ENCODE data around the gene NEUROD4. TPM values are rescaled to one million over a fixed set of nuclear protein-coding genes. Genes with fewer than 3 reads are reported as not detected.
"Not testable (repeated sequence)": the region's sequence is repeated elsewhere in the genome, so short reads cannot be mapped to it uniquely, and the experiment has no call there.

Gene NEUROD4
- not detected in 2 replicates for total RNA-seq

- no peak within 1 kb of the TSS for H3K4me3 Mint-ChIP-seq
- peak; percentile 67 for DNase-seq
- peaks cover 55% of the 10 kb centered on the region for H3K27me3 Mint-ChIP-seq
- H3K4me1 Mint-ChIP-seq: no peaks in the 10 kb centered on the region
- no peak within 1 kb of the TSS for H3K27ac Mint-ChIP-seq
- intact Hi-C loops (cut with micrococcal nuclease): no loop called here
- no peaks in the 10 kb centered on the region for H3K9me3 Mint-ChIP-seq
- no peaks in the 10 kb centered on the region for H3K36me3 Mint-ChIP-seq (ENCODE audit: low read depth)
These were observed at the start of gene NEUROD4 for GRCh38 chr12:55019784-55020183. Gene NEUROD4, plus strand, starts transcription at chr12:55019974. Its CDS starts 6,466 bp downstream, at chr12:55026440.

- Mint-ChIP-seq H3K27me3 (no peaks in the 10 kb centered on the region), H3K9me3 (no peaks in the 10 kb centered on the region), H3K4me1 (peaks cover 78% of the 10 kb centered on the region), H3K4me3 (no peak overlapping the region), H3K27ac (no peak overlapping the region), H3K36me3 (ENCODE audit: low read depth) (peaks cover 82% of the 10 kb centered on the region)
- no peak for DNase-seq
- intact Hi-C loops (cut with micrococcal nuclease): no loop called here
These were observed 49.0 kb upstream of the NEUROD4 start for GRCh38 chr12:54970741-54971140.

- Mint-ChIP-seq H3K4me3 (no peak overlapping the region), H3K27ac (peak overlapping the region; percentile 42), H3K36me3 (ENCODE audit: low read depth) (peaks cover 78% of the 10 kb centered on the region), H3K27me3 (no peaks in the 10 kb centered on the region), H3K9me3 (no peaks in the 10 kb centered on the region), H3K4me1 (peaks cover 77% of the 10 kb centered on the region)
- no peak for DNase-seq
- intact Hi-C loops (cut with micrococcal nuclease): no loop called here
These were observed 46.2 kb upstream of the NEUROD4 start for GRCh38 chr12:54973556-54973955.

GRCh38 chr12:54974279-54974678 is 45.5 kb upstream of the NEUROD4 start:
- Mint-ChIP-seq H3K4me3 (peak overlapping the region; percentile 27), H3K27me3 (no peaks in the 10 kb centered on the region), H3K36me3 (ENCODE audit: low read depth) (peaks cover 83% of the 10 kb centered on the region), H3K27ac (peak overlapping the region; percentile 73), H3K9me3 (no peaks in the 10 kb centered on the region), H3K4me1 (peaks cover 82% of the 10 kb centered on the region)
- no peak for DNase-seq
- intact Hi-C loops (cut with micrococcal nuclease): no loop called here

GRCh38 chr12:54975272-54975671 is 44.5 kb upstream of the NEUROD4 start:
- H3K9me3 Mint-ChIP-seq: no peaks in the 10 kb centered on the region
- H3K27ac Mint-ChIP-seq: peak overlapping the region; percentile 54
- H3K36me3 Mint-ChIP-seq (ENCODE audit: low read depth): peaks cover 91% of the 10 kb centered on the region
- peak overlapping the region; percentile 53 for H3K4me3 Mint-ChIP-seq
- intact Hi-C loops (cut with micrococcal nuclease): no loop called here
- no peaks in the 10 kb centered on the region for H3K27me3 Mint-ChIP-seq
- peaks cover 85% of the 10 kb centered on the region for H3K4me1 Mint-ChIP-seq
- DNase-seq: no peak

- Mint-ChIP-seq H3K36me3 (ENCODE audit: low read depth) (peaks cover 91% of the 10 kb centered on the region), H3K4me3 (peak overlapping the region; percentile 77), H3K27me3 (no peaks in the 10 kb centered on the region), H3K9me3 (no peaks in the 10 kb centered on the region), H3K4me1 (peaks cover 82% of the 10 kb centered on the region), H3K27ac (peak overlapping the region; percentile 81)
- intact Hi-C loops (cut with micrococcal nuclease): no loop called here
- no peak for DNase-seq
These were observed 43.9 kb upstream of the NEUROD4 start for GRCh38 chr12:54975875-54976274.

GRCh38 chr12:54977155-54977554 is 42.6 kb upstream of the NEUROD4 start:
- H3K4me1 Mint-ChIP-seq: peaks cover 82% of the 10 kb centered on the region
- intact Hi-C loops (cut with micrococcal nuclease): no loop called here
- H3K4me3 Mint-ChIP-seq: peak overlapping the region; percentile 86
- H3K27ac Mint-ChIP-seq: peak overlapping the region; percentile 81
- H3K9me3 Mint-ChIP-seq: no peaks in the 10 kb centered on the region
- no peak for DNase-seq
- peaks cover 92% of the 10 kb centered on the region for H3K36me3 Mint-ChIP-seq (ENCODE audit: low read depth)
- H3K27me3 Mint-ChIP-seq: no peaks in the 10 kb centered on the region

- DNase-seq: peak; percentile 65
- Mint-ChIP-seq H3K9me3 (no peaks in the 10 kb centered on the region), H3K27me3 (no peaks in the 10 kb centered on the region), H3K4me3 (peak overlapping the region; percentile 86), H3K4me1 (peaks cover 83% of the 10 kb centered on the region), H3K36me3 (ENCODE audit: low read depth) (peaks cover 93% of the 10 kb centered on the region), H3K27ac (peak overlapping the region; percentile 58)
- intact Hi-C loops (cut with micrococcal nuclease): no loop called here
These were observed 41.9 kb upstream of the NEUROD4 start for GRCh38 chr12:54977857-54978256.

- peaks cover 81% of the 10 kb centered on the region for H3K36me3 Mint-ChIP-seq (ENCODE audit: low read depth)
- H3K4me3 Mint-ChIP-seq: peak overlapping the region; percentile 86
- no peaks in the 10 kb centered on the region for H3K9me3 Mint-ChIP-seq
- intact Hi-C loops (cut with micrococcal nuclease): loop anchor here (10.0 kb wide), 4 partner anchors 566 to 944 kb away; partner anchors contain the start of genes CBX5, HNRNPA1, ITGA5 and PYM1
- H3K27ac Mint-ChIP-seq: peak overlapping the region; percentile 90
- H3K4me1 Mint-ChIP-seq: peaks cover 75% of the 10 kb centered on the region
- no peaks in the 10 kb centered on the region for H3K27me3 Mint-ChIP-seq
- DNase-seq: peak; percentile 81
These were observed 39.4 kb upstream of the NEUROD4 start for GRCh38 chr12:54980341-54980740.

- Mint-ChIP-seq H3K9me3 (no peaks in the 10 kb centered on the region), H3K27ac (peak overlapping the region; percentile 97), H3K36me3 (ENCODE audit: low read depth) (peaks cover 68% of the 10 kb centered on the region), H3K4me3 (peak overlapping the region; percentile 86), H3K4me1 (peaks cover 74% of the 10 kb centered on the region), H3K27me3 (no peaks in the 10 kb centered on the region)
- intact Hi-C loops (cut with micrococcal nuclease): loop anchor here (10.0 kb wide), 4 partner anchors 567 to 943 kb away; partner anchors contain the start of genes CBX5, HNRNPA1, ITGA5 and PYM1
- peak; percentile 78 for DNase-seq
These were observed 38.0 kb upstream of the NEUROD4 start for GRCh38 chr12:54981796-54982195.

- intact Hi-C loops (cut with micrococcal nuclease): loop anchor here (1.0 to 10.0 kb wide), 6 partner anchors 8 to 941 kb away; partner anchors contain the start of genes CBX5, HNRNPA1, ITGA5 and PYM1
- H3K4me1 Mint-ChIP-seq: peaks cover 64% of the 10 kb centered on the region
These were observed 36.2 kb upstream of the NEUROD4 start for GRCh38 chr12:54983536-54984101.

GRCh38 chr12:54984658-54985376 is 35.0 kb upstream of the NEUROD4 start, which contains the start of gene TESPA1:
Gene TESPA1, minus strand, starts transcription at chr12:54984762. Its CDS starts 10,200 bp downstream, at chr12:54974562.
- peak; percentile 95 for DNase-seq
- H3K36me3 Mint-ChIP-seq (ENCODE audit: low read depth): peaks cover 44% of the 10 kb centered on the region
- H3K27ac Mint-ChIP-seq: peak within 1 kb of the TSS; percentile 97
- H3K27me3 Mint-ChIP-seq: no peaks in the 10 kb centered on the region
- peaks cover 61% of the 10 kb centered on the region for H3K4me1 Mint-ChIP-seq
- no peaks in the 10 kb centered on the region for H3K9me3 Mint-ChIP-seq
- H3K4me3 Mint-ChIP-seq: peak within 1 kb of the TSS; percentile 86
- intact Hi-C loops (cut with micrococcal nuclease): loop anchor here (1.0 to 10.0 kb wide), 5 partner anchors 29 to 940 kb away; partner anchors contain the start of genes CBX5, HNRNPA1, ITGA5 and PYM1

More at GRCh38 chr12:54983536-54984101, 36.2 kb upstream of the NEUROD4 start:
- no peaks in the 10 kb centered on the region for H3K27me3 Mint-ChIP-seq
- H3K4me3 Mint-ChIP-seq: peak overlapping the region; percentile 86
- DNase-seq: peak; percentile 76
- no peaks in the 10 kb centered on the region for H3K9me3 Mint-ChIP-seq
- peak overlapping the region; percentile 97 for H3K27ac Mint-ChIP-seq
- H3K36me3 Mint-ChIP-seq (ENCODE audit: low read depth): peaks cover 55% of the 10 kb centered on the region

GRCh38 chr12:54986773-54987172 is 33.0 kb upstream of the NEUROD4 start:
- not testable (repeated sequence) for H3K9me3 Mint-ChIP-seq, DNase-seq, H3K27ac Mint-ChIP-seq, H3K4me3 Mint-ChIP-seq, H3K27me3 Mint-ChIP-seq
- Mint-ChIP-seq H3K4me1 (peaks cover 68% of the 10 kb centered on the region), H3K36me3 (ENCODE audit: low read depth) (peaks cover 26% of the 10 kb centered on the region)
- intact Hi-C loops (cut with micrococcal nuclease): loop anchor here (10.0 kb wide), 4 partner anchors 572 to 938 kb away; partner anchors contain the start of genes CBX5, HNRNPA1, ITGA5 and PYM1
